Transverse colon (tissue), 3 donors: ENCODE results near the gene LSAMP.

Experiments used
- CTCF ChIP-seq, 5 experiments: fragments of 200-600 bp in 3 of 5; fragments of 450-650 bp in 2 of 5; sonication (generic) in 3 of 5; IDR thresholded peaks; 1 replicate in 2 of 5; 2 replicates in 3 of 5; pipeline ENCODE4 v1.5.1; 2016 to 2017; ENCODE audit warnings: antibody characterized with exemption in 5 of 5, inconsistent platforms in 3 of 5, mild to moderate bottlenecking in 2 of 5, moderate library complexity in 1 of 5
- EP300 ChIP-seq: sonication (generic); formaldehyde crosslinking; IDR thresholded peaks from one replicate; pipeline ENCODE4 v1.6.1; 2017; ENCODE audit warnings: antibody characterized with exemption, low read depth

GRCh38 chr3:116443191-116443661, 2.1 kb downstream of the LSAMP start:
- TF ChIP-seq CTCF (IDR thresholded peaks at IDR 0.05): no peak
- TF ChIP-seq EP300: no peak
